ENCODE measurements around the gene GABBR2. TPM values are rescaled to one million over a fixed set of nuclear protein-coding genes. Genes with fewer than 3 reads are reported as not detected.

The GABBR2 gene
- total RNA-seq, 6 experiments from 2014 or later: not detected

DNA sequence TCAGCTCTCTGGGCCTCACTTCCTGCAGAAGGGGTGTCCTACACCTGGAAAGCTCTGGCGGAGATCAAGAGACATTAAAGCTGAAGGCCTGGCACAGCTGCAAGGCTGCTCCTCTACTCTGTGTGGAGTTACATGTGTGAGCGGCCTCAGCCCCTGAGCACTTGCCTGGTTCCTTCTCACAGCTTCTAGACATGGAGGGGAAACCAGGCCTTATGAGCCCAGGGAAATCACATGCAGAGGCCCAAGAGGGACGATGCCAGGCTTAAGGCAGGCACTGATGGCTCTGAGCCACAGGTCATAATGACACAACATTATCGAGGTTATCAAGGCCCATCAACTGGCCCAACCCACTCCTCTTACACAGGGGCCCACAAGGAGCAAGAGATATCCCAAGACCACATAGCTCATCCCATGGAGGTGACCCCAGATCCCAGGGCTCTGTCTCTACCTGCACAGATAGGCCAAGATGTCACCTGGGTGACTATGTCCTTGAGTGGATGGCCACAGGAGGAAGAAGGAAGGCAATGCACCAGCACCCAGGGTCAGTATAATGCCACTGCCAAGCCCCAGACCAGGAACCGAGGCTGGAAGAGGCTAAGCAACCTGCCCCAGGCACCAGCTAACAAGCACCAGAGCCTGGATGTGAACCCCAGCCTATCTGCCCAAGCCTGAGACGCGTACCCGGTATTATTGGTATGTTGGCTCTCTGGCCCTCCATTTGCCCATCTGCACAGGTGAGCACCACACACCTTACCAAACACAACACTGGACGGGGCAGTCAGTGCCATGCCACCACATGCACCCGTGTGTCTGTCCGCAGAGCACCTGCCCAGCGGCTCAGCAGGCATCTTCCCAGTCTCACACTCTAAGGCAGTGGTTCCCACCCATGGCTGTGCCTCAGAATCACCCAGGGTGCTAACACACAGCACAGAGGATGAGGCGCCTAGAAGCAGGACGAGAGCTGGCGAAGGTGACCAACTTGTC is 143.3 kb downstream of the GABBR2 start:
- Histone ChIP-seq H3K36me3 (no peaks in the 10 kb centered on the region), H3K9me3 (no peaks in the 10 kb centered on the region), H3K27ac (no peak overlapping the region), H3K4me3 (no peak overlapping the region), H3K4me1 (no peaks in the 10 kb centered on the region), H3K27me3 (no peaks in the 10 kb centered on the region)
- no peak for ATAC-seq
- intact Hi-C loops (cut with DNase I): no loop called here
- WGBS (ENCODE audit: insufficient coverage, low coverage, low lambda C conversion rate, missing lambda C conversion rate): 60% methylated on average over 5 of the region's 15 CpGs
- no peak for DNase-seq
- no peak for TF ChIP-seq POLR2A (IDR thresholded peaks at IDR 0.05)
- TF ChIP-seq, protein P1, sequence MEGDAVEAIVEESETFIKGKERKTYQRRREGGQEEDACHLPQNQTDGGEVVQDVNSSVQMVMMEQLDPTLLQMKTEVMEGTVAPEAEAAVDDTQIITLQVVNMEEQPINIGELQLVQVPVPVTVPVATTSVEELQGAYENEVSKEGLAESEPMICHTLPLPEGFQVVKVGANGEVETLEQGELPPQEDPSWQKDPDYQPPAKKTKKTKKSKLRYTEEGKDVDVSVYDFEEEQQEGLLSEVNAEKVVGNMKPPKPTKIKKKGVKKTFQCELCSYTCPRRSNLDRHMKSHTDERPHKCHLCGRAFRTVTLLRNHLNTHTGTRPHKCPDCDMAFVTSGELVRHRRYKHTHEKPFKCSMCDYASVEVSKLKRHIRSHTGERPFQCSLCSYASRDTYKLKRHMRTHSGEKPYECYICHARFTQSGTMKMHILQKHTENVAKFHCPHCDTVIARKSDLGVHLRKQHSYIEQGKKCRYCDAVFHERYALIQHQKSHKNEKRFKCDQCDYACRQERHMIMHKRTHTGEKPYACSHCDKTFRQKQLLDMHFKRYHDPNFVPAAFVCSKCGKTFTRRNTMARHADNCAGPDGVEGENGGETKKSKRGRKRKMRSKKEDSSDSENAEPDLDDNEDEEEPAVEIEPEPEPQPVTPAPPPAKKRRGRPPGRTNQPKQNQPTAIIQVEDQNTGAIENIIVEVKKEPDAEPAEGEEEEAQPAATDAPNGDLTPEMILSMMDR (IDR thresholded peaks at IDR 0.05): no peak

DNA sequence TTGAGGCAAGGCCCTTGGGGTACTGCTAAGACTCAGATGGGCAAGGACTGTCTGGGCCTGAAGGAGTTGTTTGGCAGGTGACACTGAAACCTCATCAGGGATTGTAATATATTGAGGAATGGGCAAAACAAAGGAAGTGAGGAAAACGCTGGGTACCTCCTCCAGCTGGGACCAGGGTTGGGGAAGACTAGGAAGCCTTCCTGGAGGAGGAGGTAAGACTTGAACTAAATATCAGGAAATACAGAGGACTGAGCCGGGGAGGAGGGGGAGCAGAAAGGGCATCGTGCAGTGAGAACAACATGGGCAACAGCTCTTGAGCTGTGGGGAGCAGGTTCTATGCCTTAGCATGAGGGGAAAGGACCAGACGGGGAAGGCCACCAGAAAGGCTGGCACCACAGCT is 144.0 kb downstream of the GABBR2 start:
- Histone ChIP-seq H3K4me3 (no peak overlapping the region), H3K27ac (no peak overlapping the region), H3K9me3 (no peaks in the 10 kb centered on the region), H3K4me1 (peaks cover 0 to under 1% (median 0%) of the 10 kb centered on the region in 4 donors), H3K36me3 (no peaks in the 10 kb centered on the region), H3K27me3 (no peaks in the 10 kb centered on the region)
- ATAC-seq: no peak
- intact Hi-C loops (cut with DNase I): no loop called here
- DNase-seq: no peak
- TF ChIP-seq, protein P1 (IDR thresholded peaks at IDR 0.05): no peak
- TF ChIP-seq POLR2A (IDR thresholded peaks at IDR 0.05): no peak
- 92% methylated on average over 4 of the region's 4 CpGs for WGBS (ENCODE audit: insufficient coverage, low coverage, low lambda C conversion rate, missing lambda C conversion rate)

DNA sequence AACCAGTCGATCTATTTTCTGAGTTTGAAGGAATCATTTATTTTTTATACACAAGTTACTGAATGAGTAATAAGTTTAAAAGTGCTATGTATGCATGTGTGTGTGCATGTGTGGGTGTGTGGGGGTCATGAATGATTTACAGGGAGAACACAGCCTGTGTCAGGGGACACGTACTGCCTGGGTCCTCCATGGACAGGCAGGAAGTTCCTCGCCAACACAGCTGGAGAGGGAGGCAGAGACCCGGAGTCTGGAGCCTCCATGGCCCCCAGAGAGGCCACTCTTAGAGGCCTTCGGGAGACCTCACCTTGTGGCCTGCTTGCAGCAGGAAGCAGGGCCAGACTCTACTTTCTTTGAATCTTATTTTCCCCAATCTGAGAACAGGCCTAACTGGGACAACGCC is 144.7 kb downstream of the GABBR2 start:
- H3K27me3 ChIP-seq: no peaks in the 10 kb centered on the region
- peaks cover 0 to 6% (median 0%) of the 10 kb centered on the region in 4 donors for H3K4me1 ChIP-seq
- DNase-seq: no peak
- intact Hi-C loops (cut with DNase I): no loop called here
- WGBS (ENCODE audit: insufficient coverage, low coverage, low lambda C conversion rate, missing lambda C conversion rate): 88% methylated on average over 3 of the region's 6 CpGs
- H3K27ac ChIP-seq: no peak overlapping the region
- H3K36me3 ChIP-seq: no peaks in the 10 kb centered on the region
- H3K9me3 ChIP-seq: no peaks in the 10 kb centered on the region
- TF ChIP-seq POLR2A (IDR thresholded peaks at IDR 0.05): no peak
- TF ChIP-seq, protein P1 (IDR thresholded peaks at IDR 0.05): no peak
- H3K4me3 ChIP-seq: no peak overlapping the region
- no peak for ATAC-seq

GRCh38 chr9:98563212-98563907 is 145.4 kb downstream of the GABBR2 start:
- Histone ChIP-seq H3K4me1 (peaks cover 0 to 9% (median 0%) of the 10 kb centered on the region in 4 donors), H3K27ac (no peak overlapping the region), H3K4me3 (no peak overlapping the region), H3K27me3 (no peaks in the 10 kb centered on the region), H3K36me3 (no peaks in the 10 kb centered on the region), H3K9me3 (no peaks in the 10 kb centered on the region)
- no peak for DNase-seq
- intact Hi-C loops (cut with DNase I): no loop called here
- ATAC-seq: no peak
- WGBS (ENCODE audit: insufficient coverage, low coverage, low lambda C conversion rate, missing lambda C conversion rate): 87% methylated on average over 14 of the region's 14 CpGs
- TF ChIP-seq, protein P1 (IDR thresholded peaks at IDR 0.05): no peak
- no peak for TF ChIP-seq POLR2A (IDR thresholded peaks at IDR 0.05)

All from right lobe of liver (tissue), 6 donors.